Activated T-cell treated with anti-CD3 and anti-CD28 coated beads, Interleukin-2, amount 50 U/mL, for 24 hours (primary cell): ENCODE data around the gene BAG5.
A peak's percentile ranks its signal among the peaks of the same experiment; 100 is the strongest.

Experiments used
- DNase-seq: peaks from one replicate; pipeline ENCODE4 v3.0.0-alpha.2; 2020
- H3K27ac Mint-ChIP-seq: 2 replicates; pipeline ENCODE4 v1.8.0; 2020; ENCODE audit warnings: mild to moderate bottlenecking, mixed read lengths
- H3K27me3 Mint-ChIP-seq: 2 replicates; pipeline ENCODE4 v1.8.0; 2020; ENCODE audit warnings: mixed read lengths
- H3K36me3 Mint-ChIP-seq: 2 replicates; pipeline ENCODE4 v1.8.0; 2020; ENCODE audit warnings: low read depth, mixed read lengths
- H3K4me1 Mint-ChIP-seq: 2 replicates; pipeline ENCODE4 v1.8.0; 2020; ENCODE audit warnings: low read depth, mixed read lengths
- H3K4me3 Mint-ChIP-seq: 2 replicates; pipeline ENCODE4 v1.8.0; 2020; ENCODE audit warnings: mild to moderate bottlenecking, moderate library complexity, mixed read lengths
- H3K9me3 Mint-ChIP-seq: 2 replicates; pipeline ENCODE4 v1.8.0; 2020; ENCODE audit warnings: mixed read lengths

BAG5 gene

DNA sequence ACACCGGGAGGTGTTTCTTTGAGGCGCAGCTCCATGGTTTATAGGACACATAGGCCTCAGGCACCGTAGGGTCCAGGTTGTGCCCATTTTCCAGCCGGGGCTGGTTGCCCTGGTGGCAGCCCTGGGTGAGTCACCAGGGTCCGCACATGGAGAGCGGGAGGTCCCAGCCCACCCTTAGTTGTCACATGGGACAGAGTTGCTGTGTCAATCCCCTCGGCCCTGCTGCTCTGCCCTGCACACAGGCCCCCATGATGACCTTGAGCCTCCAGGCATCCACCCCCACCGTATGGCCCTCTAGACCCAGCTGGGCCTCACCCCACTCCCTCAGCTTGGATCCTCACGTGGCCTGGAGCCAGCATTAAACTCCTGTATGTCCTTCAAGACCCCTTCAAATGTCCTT lies 25.8 kb downstream of the BAG5 start:
- peaks cover 27% of the 10 kb centered on the region for H3K36me3 Mint-ChIP-seq
- H3K4me1 Mint-ChIP-seq: peaks cover under 1% of the 10 kb centered on the region
- H3K27ac Mint-ChIP-seq: peak overlapping the region; percentile 42
- H3K27me3 Mint-ChIP-seq: peaks cover under 1% of the 10 kb centered on the region
- peak; percentile 35 for DNase-seq
- no peak overlapping the region for H3K4me3 Mint-ChIP-seq
- no peaks in the 10 kb centered on the region for H3K9me3 Mint-ChIP-seq

GRCh38 chr14:103535891-103536565 lies 26.4 kb downstream of the BAG5 start:
- DNase-seq: no peak
- Mint-ChIP-seq H3K4me1 (peaks cover 7% of the 10 kb centered on the region), H3K4me3 (no peak overlapping the region), H3K9me3 (no peaks in the 10 kb centered on the region), H3K27me3 (no peaks in the 10 kb centered on the region), H3K27ac (no peak overlapping the region), H3K36me3 (peaks cover 33% of the 10 kb centered on the region)

- no peak for DNase-seq
- Mint-ChIP-seq H3K4me1 (peaks cover 14% of the 10 kb centered on the region), H3K36me3 (peaks cover 41% of the 10 kb centered on the region), H3K4me3 (no peak overlapping the region), H3K9me3 (no peaks in the 10 kb centered on the region), H3K27ac (no peak overlapping the region), H3K27me3 (no peaks in the 10 kb centered on the region)
Observed at GRCh38 chr14:103535081-103535890, 27.2 kb downstream of the BAG5 start.

DNA sequence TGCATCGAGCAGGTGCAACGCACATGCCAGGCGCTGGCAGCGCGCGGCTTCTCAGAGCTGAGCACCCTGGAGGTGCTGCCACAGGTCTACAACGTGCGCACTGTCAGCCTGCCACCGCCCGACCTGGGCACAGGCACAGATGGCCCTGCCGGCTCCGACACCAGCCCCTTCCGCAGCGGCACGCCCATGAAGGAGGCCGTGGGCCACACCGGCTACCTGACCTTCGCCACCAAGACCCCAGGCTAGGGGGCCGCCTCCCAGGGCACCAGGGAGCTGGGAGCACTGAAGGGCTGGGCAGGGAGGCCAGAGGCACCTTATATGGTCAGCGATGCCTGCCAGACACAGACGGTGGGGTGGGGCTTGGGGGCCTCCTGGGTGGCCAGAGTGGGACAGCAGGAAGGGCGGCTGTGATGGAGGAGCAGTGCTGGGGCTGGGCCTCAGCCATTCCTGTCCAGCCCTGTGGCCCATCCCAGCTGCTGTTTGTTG lies 27.8 kb downstream of the BAG5 start:
- Mint-ChIP-seq H3K9me3 (no peaks in the 10 kb centered on the region), H3K27ac (no peak overlapping the region), H3K27me3 (no peaks in the 10 kb centered on the region), H3K36me3 (peaks cover 47% of the 10 kb centered on the region), H3K4me3 (no peak overlapping the region), H3K4me1 (peaks cover 21% of the 10 kb centered on the region)
- DNase-seq: no peak

DNA sequence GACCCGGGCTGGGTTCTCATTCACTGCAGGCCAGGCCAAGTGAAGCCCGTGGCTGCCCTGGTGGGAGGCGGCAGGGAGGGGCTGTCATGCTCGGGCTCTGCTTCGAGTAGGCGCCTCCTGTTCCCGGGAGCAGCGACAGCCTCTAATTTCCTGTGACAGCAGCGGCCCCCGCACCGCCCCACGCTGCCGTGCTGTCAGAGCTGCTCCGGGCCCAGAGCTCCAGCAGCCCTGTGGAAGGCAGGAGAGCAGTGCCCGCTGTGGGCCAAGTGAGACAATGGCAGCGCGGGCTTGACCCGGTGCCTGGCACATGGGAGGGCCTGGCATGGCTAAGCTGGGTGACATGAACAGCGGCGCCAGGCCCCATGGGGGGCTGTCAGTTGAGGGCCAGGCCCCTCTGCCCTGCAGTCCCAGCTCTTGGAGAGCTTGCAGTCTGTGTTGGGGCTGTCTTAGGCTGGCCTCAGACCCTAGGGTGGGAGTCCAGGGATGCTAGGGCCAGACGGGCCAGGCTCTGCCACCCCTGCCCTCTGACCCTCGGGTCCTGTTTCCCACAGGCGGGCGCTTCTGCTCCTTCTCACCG lies 28.4 kb downstream of the BAG5 start:
- Mint-ChIP-seq H3K9me3 (no peaks in the 10 kb centered on the region), H3K27me3 (no peaks in the 10 kb centered on the region), H3K27ac (no peak overlapping the region), H3K36me3 (peaks cover 51% of the 10 kb centered on the region), H3K4me3 (no peak overlapping the region), H3K4me1 (peaks cover 21% of the 10 kb centered on the region)
- no peak for DNase-seq

GRCh38 chr14:103533137-103533998 lies 29.1 kb downstream of the BAG5 start:
- Mint-ChIP-seq H3K27ac (no peak overlapping the region), H3K36me3 (peaks cover 52% of the 10 kb centered on the region), H3K9me3 (no peaks in the 10 kb centered on the region), H3K4me1 (peaks cover 26% of the 10 kb centered on the region), H3K27me3 (no peaks in the 10 kb centered on the region), H3K4me3 (no peak overlapping the region)
- DNase-seq: no peak

GRCh38 chr14:103532216-103533136 lies 30.0 kb downstream of the BAG5 start:
- H3K9me3 Mint-ChIP-seq: no peaks in the 10 kb centered on the region
- no peak overlapping the region for H3K27ac Mint-ChIP-seq
- H3K27me3 Mint-ChIP-seq: no peaks in the 10 kb centered on the region
- peaks cover 52% of the 10 kb centered on the region for H3K36me3 Mint-ChIP-seq
- H3K4me3 Mint-ChIP-seq: peak overlapping the region; percentile 15
- no peak for DNase-seq
- H3K4me1 Mint-ChIP-seq: peaks cover 32% of the 10 kb centered on the region

DNA sequence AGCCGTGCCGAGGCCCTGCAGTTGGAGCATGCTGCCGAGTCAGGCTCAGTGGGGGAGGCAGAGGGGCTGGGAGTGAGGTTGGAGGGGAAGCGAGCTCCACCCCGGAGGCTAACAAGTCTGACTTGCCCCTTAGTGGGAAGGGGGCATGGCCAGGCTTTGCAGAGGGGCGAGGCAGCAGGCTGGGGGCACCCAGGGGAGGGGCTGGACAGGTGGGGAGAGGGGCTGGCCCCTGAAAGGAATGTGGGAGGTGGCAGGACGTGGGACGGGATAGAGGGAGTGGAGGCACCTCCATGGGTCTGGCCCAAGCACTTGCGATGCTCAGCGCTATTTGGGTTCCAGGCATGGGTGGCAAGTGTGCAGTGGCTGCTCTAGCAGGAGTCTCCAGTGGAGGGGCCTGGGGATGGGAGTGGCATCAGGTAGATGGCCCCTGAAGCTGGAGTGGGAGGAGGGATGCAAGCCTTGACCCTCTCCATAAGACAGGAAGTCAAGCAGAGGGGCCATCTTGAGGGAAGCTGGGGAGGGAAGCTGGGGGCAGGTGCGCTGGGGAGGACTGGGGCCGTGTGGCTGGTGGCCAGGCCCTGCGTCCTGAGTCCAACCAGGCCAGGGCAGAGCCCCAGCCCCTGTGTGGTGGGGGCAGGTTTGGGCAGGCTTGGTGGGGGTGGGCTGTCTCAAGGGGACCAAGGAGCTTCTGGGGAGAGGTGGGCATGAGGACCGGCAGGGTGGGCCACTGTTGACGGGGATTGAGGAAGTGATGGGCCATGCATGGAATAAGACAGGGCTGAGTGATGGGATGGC lies 30.8 kb downstream of the BAG5 start:
- H3K36me3 Mint-ChIP-seq: peaks cover 50% of the 10 kb centered on the region
- H3K27ac Mint-ChIP-seq: peak overlapping the region; percentile 76
- H3K27me3 Mint-ChIP-seq: no peaks in the 10 kb centered on the region
- DNase-seq: no peak
- peak overlapping the region; percentile 39 for H3K4me3 Mint-ChIP-seq
- peaks cover 38% of the 10 kb centered on the region for H3K4me1 Mint-ChIP-seq
- H3K9me3 Mint-ChIP-seq: no peaks in the 10 kb centered on the region

- peak overlapping the region; percentile 94 for H3K4me3 Mint-ChIP-seq
- H3K27ac Mint-ChIP-seq: peak overlapping the region; percentile 96
- DNase-seq: no peak
- no peaks in the 10 kb centered on the region for H3K9me3 Mint-ChIP-seq
- peaks cover 49% of the 10 kb centered on the region for H3K36me3 Mint-ChIP-seq
- H3K27me3 Mint-ChIP-seq: no peaks in the 10 kb centered on the region
- peaks cover 38% of the 10 kb centered on the region for H3K4me1 Mint-ChIP-seq
Observed at GRCh38 chr14:103530831-103531230, 31.6 kb downstream of the BAG5 start.

DNA sequence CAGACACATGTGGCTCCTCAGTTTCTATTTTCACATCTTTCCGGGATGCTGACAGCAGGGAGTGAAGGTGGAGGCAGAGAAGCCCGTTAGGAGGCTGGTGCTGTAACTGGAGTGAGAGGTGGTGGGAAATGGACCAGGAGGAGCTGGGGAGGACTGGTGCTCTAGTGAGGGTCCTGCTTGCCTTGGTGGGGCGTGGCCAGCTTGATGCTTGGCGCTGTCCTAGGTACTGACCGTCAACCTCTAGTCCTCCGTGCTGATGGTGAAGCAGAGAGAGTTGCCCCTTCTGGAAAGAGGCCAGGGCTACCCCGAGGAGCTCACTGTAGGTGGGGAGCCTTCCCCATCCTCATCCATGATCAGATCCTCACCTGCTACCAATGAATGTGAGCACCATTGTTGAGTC lies 32.1 kb downstream of the BAG5 start:
- DNase-seq: no peak
- H3K4me3 Mint-ChIP-seq: peak overlapping the region; percentile 94
- H3K4me1 Mint-ChIP-seq: peaks cover 38% of the 10 kb centered on the region

DNA sequence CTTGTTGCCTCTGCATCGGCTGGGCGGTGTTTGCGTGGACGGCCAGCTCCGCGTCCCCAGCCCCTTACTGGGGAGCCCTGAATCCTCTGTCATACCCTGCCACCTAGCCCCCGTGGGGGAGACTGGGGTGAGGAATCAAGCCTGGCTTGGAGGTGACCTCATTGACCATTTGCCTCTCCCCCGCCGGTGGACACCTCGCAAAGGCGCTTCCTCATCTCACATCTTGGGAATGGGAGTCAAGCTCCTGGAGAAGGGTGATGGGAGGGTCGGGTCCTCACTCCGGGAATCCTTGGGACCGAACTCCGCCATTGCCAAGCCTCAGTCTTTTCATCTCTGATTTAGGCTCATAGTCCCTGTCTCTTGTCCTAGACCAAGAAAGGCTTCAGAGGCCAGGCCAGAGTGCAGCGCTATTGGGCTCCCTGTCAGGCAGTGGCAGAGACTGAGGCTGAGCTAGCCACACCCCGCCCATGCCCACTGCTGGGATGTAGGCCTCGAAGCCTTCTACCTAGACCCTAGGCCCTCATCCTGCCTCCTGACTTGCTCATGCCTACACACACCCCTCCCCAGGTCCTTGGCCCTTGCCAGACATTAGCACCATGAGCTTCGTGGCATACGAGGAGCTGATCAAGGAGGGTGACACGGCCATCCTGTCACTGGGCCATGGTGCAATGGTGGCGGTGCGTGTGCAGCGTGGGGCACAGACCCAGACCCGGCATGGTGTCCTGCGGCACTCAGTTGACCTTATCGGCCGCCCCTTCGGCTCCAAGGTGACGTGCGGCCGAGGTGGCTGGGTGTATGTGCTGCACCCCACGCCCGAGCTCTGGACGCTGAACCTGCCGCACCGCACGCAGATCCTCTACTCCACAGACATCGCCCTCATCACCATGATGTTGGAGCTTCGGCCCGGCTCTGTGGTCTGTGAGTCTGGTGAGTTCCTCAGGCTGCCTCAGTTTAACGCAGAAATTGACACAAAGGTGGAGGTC lies 32.8 kb downstream of the BAG5 start:
- DNase-seq: no peak
- Mint-ChIP-seq H3K4me1 (peaks cover 38% of the 10 kb centered on the region), H3K36me3 (peaks cover 42% of the 10 kb centered on the region), H3K27ac (peak overlapping the region; percentile 96), H3K27me3 (no peaks in the 10 kb centered on the region), H3K9me3 (no peaks in the 10 kb centered on the region), H3K4me3 (peak overlapping the region; percentile 94)

More for the DNA sequence above, 32.1 kb downstream of the BAG5 start:
- Mint-ChIP-seq H3K27me3 (no peaks in the 10 kb centered on the region), H3K27ac (peak overlapping the region; percentile 96), H3K9me3 (no peaks in the 10 kb centered on the region), H3K36me3 (peaks cover 47% of the 10 kb centered on the region)
